GM12878 (cell line): ENCODE results near the gene BOD1L1. TPM values are rescaled to one million over a fixed set of nuclear protein-coding genes. Genes with fewer than 3 reads are reported as not detected.

Experiments
- ATAC-seq: fragments of 200-7000 bp; cut with Tn5 transposase; 3 replicates; pipeline ENCODE4 v1.9.1; 2020; ENCODE audit warnings: mild to moderate bottlenecking, moderate library complexity
- BruUV-seq: library from RNA; stranded (reverse); fragments of 400-500 nt; replicated peaks from 2 replicates; lab custom pipeline; 2021; lab: Mats Ljungman, UMichigan
- CTCF ChIA-PET: fragments of 300-600 bp; sonication (Branson Sonifier 250); formaldehyde crosslinking; extraction: SDS; loops from one replicate; lab custom pipeline; 2021; ENCODE audit warnings: inconsistent platforms; lab: Yijun Ruan, JAX
- POLR2A ChIA-PET: fragments of 350-600 bp; formaldehyde crosslinking; extraction: SDS; loops from one replicate; lab custom pipeline; 2021; ENCODE audit warnings: inconsistent platforms; lab: Charles Lee
- RAD21 ChIA-PET: fragments of 300-600 bp; sonication (Branson Sonifier 250); formaldehyde crosslinking; loops from one replicate; lab custom pipeline; 2023; ENCODE audit warnings: antibody characterized with exemption; ENCODE audit not compliant: unreplicated experiment; lab: Charles Lee
- SMC1A ChIA-PET: fragments of 300-600 bp; sonication (Branson Sonifier 250); formaldehyde crosslinking; loops from one replicate; lab custom pipeline; 2023; ENCODE audit not compliant: unreplicated experiment, uncharacterized antibody; lab: Charles Lee
- DNase-seq: peaks from one replicate; pipeline ENCODE4 v3.0.0-alpha.2; 2011; ENCODE audit warnings: low read depth, low spot score
- FAIRE-seq: peaks from 3 replicates; lab custom pipeline; 2011; peaks lifted over from hg19 to GRCh38; lab: Jason Lieb, UNC
- H2AFZ ChIP-seq: 2 replicates; pipeline ENCODE4 v1.6.0; 2011; ENCODE audit warnings: low read depth, low read length, control low read depth; ENCODE audit not compliant: control insufficient read depth
- H3K27ac ChIP-seq: 2 replicates; pipeline ENCODE4 v1.5.1; 2011; ENCODE audit warnings: control low read depth; ENCODE audit not compliant: control insufficient read depth, insufficient read depth
- H3K27me3 ChIP-seq, 2 experiments: replicated peaks in 1 of 2; 2 replicates each; pipeline versions ENCODE4 v1.6.0 to v1.6.1; 2011; ENCODE audit warnings: low read length in 1 of 2; ENCODE audit not compliant: control insufficient read depth in 2 of 2, insufficient read depth in 2 of 2
- H3K36me3 ChIP-seq, 2 experiments: 2 replicates each; pipeline ENCODE4 v1.5.1; 2011; ENCODE audit warnings: low read length in 1 of 2; ENCODE audit not compliant: control insufficient read depth in 2 of 2, insufficient read depth in 2 of 2
- H3K4me1 ChIP-seq: 2 replicates; pipeline ENCODE4 v1.6.1; 2011; ENCODE audit warnings: mild to moderate bottlenecking, low read length, moderate library complexity, mixed read lengths; ENCODE audit not compliant: control insufficient read depth, insufficient read depth
- H3K4me2 ChIP-seq: 2 replicates; pipeline ENCODE4 v1.6.0; 2011; ENCODE audit warnings: control low read depth; ENCODE audit not compliant: control insufficient read depth, insufficient read depth
- H3K4me3 ChIP-seq: fragments of 200-600 bp; sonication (generic); 2 replicates; pipeline ENCODE4 v1.5.1; 2016
- H3K79me2 ChIP-seq: 2 replicates; pipeline ENCODE4 v1.6.0; 2011; ENCODE audit warnings: low read length; ENCODE audit not compliant: control insufficient read depth, insufficient read depth
- H3K9ac ChIP-seq: 2 replicates; pipeline ENCODE4 v1.8.0; 2011; ENCODE audit warnings: low read length, control low read depth, mixed read lengths; ENCODE audit not compliant: control insufficient read depth, insufficient read depth
- H3K9me3 ChIP-seq: replicated peaks from 3 replicates; pipeline ENCODE4 v1.5.1; 2011; ENCODE audit warnings: mild to moderate bottlenecking, low read length; ENCODE audit not compliant: control insufficient read depth, insufficient read depth
- H4K20me1 ChIP-seq: 2 replicates; pipeline ENCODE4 v1.6.0; 2011; ENCODE audit not compliant: control insufficient read depth, insufficient read depth
- BACH1 ChIP-seq: fragments of 450-650 bp; IDR thresholded peaks from 2 replicates; pipeline ENCODE4 v1.6.1; 2017; ENCODE audit warnings: mild to moderate bottlenecking, borderline replicate concordance
- EGR1 ChIP-seq, 2 experiments: IDR thresholded peaks; 1 replicate in 1 of 2; 2 replicates in 1 of 2; pipeline ENCODE4 v1.6.1; 2011 to 2012; ENCODE audit warnings: low read depth in 2 of 2, low read length in 2 of 2, borderline replicate concordance in 1 of 2, mild to moderate bottlenecking in 1 of 2, moderate library complexity in 1 of 2
- EP300 ChIP-seq, 2 experiments: fragments of 150-350 bp in 1 of 2; IDR thresholded peaks; 2 replicates each; pipeline ENCODE4 v1.6.1; 2011 to 2012; ENCODE audit warnings: low read depth in 2 of 2, low read length in 2 of 2, borderline replicate concordance in 1 of 2, improper control_type of control experiment in 1 of 2, inconsistent platforms in 1 of 2; ENCODE audit not compliant: control insufficient read depth in 1 of 2
- FOXM1 ChIP-seq: IDR thresholded peaks from 2 replicates; pipeline ENCODE4 v1.6.1; 2012; ENCODE audit warnings: low read depth, mild to moderate bottlenecking, inconsistent platforms, low read length, moderate library complexity
- HDAC2 ChIP-seq: fragments of 200-600 bp; sonication (generic); IDR thresholded peaks from 2 replicates; pipeline ENCODE4 v1.6.1; 2017
- HSF1 ChIP-seq: fragments of 150-350 bp; IDR thresholded peaks from 2 replicates; pipeline ENCODE4 v1.6.1; 2014; ENCODE audit warnings: mild to moderate bottlenecking, low read depth, low read length
- MYC ChIP-seq: IDR thresholded peaks from 2 replicates; pipeline ENCODE4 v1.6.1; 2011; ENCODE audit warnings: mild to moderate bottlenecking, low read length, moderate library complexity, inconsistent platforms; ENCODE audit not compliant: insufficient read depth, insufficient replicate concordance, insufficient read length, severe bottlenecking
- NFXL1 ChIP-seq: fragments of 450-650 bp; IDR thresholded peaks from 2 replicates; pipeline ENCODE4 v1.6.1; 2017; ENCODE audit warnings: antibody characterized with exemption, mild to moderate bottlenecking, borderline replicate concordance
- NFYA ChIP-seq: IDR thresholded peaks from 2 replicates; pipeline ENCODE4 v1.6.1; 2011; ENCODE audit warnings: low read depth, mild to moderate bottlenecking, low read length, improper control_type of control experiment, borderline replicate concordance
- NKRF ChIP-seq: fragments of 450-650 bp; conservative IDR thresholded peaks from 2 replicates; pipeline ENCODE4 v1.6.1; 2017; ENCODE audit warnings: mild to moderate bottlenecking, moderate library complexity
- RCOR1 ChIP-seq: conservative IDR thresholded peaks from 2 replicates; pipeline ENCODE4 v1.6.1; 2012; ENCODE audit warnings: low read depth, low read length, improper control_type of control experiment
- STAT1 ChIP-seq: fragments of 450-650 bp; conservative IDR thresholded peaks from 2 replicates; pipeline ENCODE4 v1.6.1; 2014; ENCODE audit warnings: antibody characterized with exemption, mild to moderate bottlenecking
- WGBS: methylation state at CpG from one replicate; pipeline ENCODE4 v1.1.6; 2016; ENCODE audit warnings: low lambda C conversion rate; ENCODE audit not compliant: insufficient replicate concordance, insufficient coverage; ENCODE audit errors: missing lambda C conversion rate; 5-methylcytosine and 5-hydroxymethylcytosine counted together
- in situ Hi-C: fragments of 300-500 bp; cut with MboI; formaldehyde crosslinking; loops from 9 replicates; pipeline ENCODE4 v1.14.3; 2018; ENCODE audit warnings: mixed read lengths
- intact Hi-C: fragments of 100-400 bp; cut with micrococcal nuclease; formaldehyde crosslinking; loops from one replicate; pipeline ENCODE4 v1.14.2; 2022; ENCODE audit not compliant: unreplicated experiment
- polyA plus RNA-seq, 11 experiments: library from polyadenylated mRNA; depleted of rRNA in 4 of 11; unstranded in 6 of 11; stranded (reverse) in 5 of 11; fragments of >200 nt; fragmentation: Nextera tagmentation in 4 of 11; fragmentation: Illumina TruSeq in 1 of 11; extraction: Ambion mirVana in 4 of 11; extraction: Trizol in 1 of 11; gene quantifications; 1 replicate in 1 of 11; 2 replicates in 10 of 11; pipeline versions ENCODE4 v1.2.1 to v1.2.3, GENCODE V29; 2011 to 2016; ENCODE audit warnings: inconsistent platforms in 2 of 11, missing spikeins in 2 of 11, low read depth in 1 of 11
- total RNA-seq, 4 experiments: library from RNA; depleted of rRNA in 3 of 4; stranded (reverse); fragments of >200 nt in 3 of 4; fragmentation: Illumina TruSeq in 1 of 4; extraction: Trizol in 1 of 4; gene quantifications; 2 replicates each; pipeline versions ENCODE4 v1.2.1 to v1.2.3, GENCODE V29; 2013 to 2021

BOD1L1 gene
- total and polyA plus RNA-seq, 10 of the 15 experiments (the other 5 are each of a cell fraction or from before 2014, with no cell fraction given), result 6.8 to 41.6 (median 24.3) TPM

- TF ChIP-seq NFXL1 (no peak), NKRF (no peak), HDAC2 (no peak), MYC (no peak), FOXM1 (no peak), RCOR1 (no peak), EP300 (IDR thresholded peaks at IDR 0.05; ENCODE audit: borderline replicate concordance in 1 of 2, control insufficient read depth in 1 of 2, low read depth in 2 of 2, low read length in 2 of 2) (no peak), NFYA (no peak), BACH1 (no peak), HSF1 (no peak), STAT1 (no peak), EGR1 (IDR thresholded peaks at IDR 0.05; ENCODE audit: borderline replicate concordance in 1 of 2, low read depth in 2 of 2, low read length in 2 of 2) (no peak)
- in situ Hi-C loops (no loop called here), intact Hi-C loops (no loop called here)
- peak overlapping the region; percentile 41; the same call in 1 of the 2 replicates for H3K4me2 ChIP-seq
- no peak overlapping the region for H3K4me3 ChIP-seq
- H2AFZ ChIP-seq, result no peak overlapping the region
- ATAC-seq, result no peak
- H4K20me1 ChIP-seq, result no peaks in the 10 kb centered on the region
- peak overlapping the region; percentile 82 for H3K27ac ChIP-seq
- ChIA-PET CTCF (interaction anchor here (0.9 to 2.1 kb wide), 3 partner anchors 10 to 43 kb away, joined by 3 to 8 read pairs (median 4); no protein-coding TSS in a partner anchor), POLR2A (no interaction called here), RAD21 (interaction anchor here (1.1 to 1.8 kb wide), 3 partner anchors 11 to 553 kb away, joined by 3 to 9 read pairs (median 3); partner anchors contain the start of gene BOD1L1), SMC1A (interaction anchor here (0.6 to 4.3 kb wide), 5 partner anchors 7 to 1479 kb away, joined by 3 to 18 read pairs (median 10); partner anchors contain the start of gene BOD1L1)
- H3K9ac ChIP-seq, result peak overlapping the region; percentile 37
- H3K36me3 ChIP-seq, result peaks cover 5 to 26% of the 10 kb centered on the region in 2 experiments
- no peak for DNase-seq
- no peaks in the 10 kb centered on the region for H3K9me3 ChIP-seq
- H3K27me3 ChIP-seq, result no peaks in the 10 kb centered on the region
- peaks cover 36% of the 10 kb centered on the region for H3K4me1 ChIP-seq
- 99% methylated on average over 4 of the region's 4 CpGs for WGBS
- no peak for FAIRE-seq
- no peaks in the 10 kb centered on the region for H3K79me2 ChIP-seq
- no TSS peak for BruUV-seq
Observed at GRCh38 chr4:13612569-13612968, 15.0 kb downstream of the BOD1L1 start.
